GM23248 (cell line): ENCODE results near the gene ANO2. TPM values are rescaled to one million over a fixed set of nuclear protein-coding genes. Genes with fewer than 3 reads are reported as not detected.

Source experiments
- DNase-seq: peaks from one replicate; pipeline ENCODE4 v3.0.0-alpha.2; 2015
- H2AFZ ChIP-seq: fragments of 200-600 bp; sonication (generic); 2 replicates; pipeline ENCODE4 v1.6.1; 2016; ENCODE audit warnings: antibody characterized with exemption
- H3F3A ChIP-seq: fragments of 200-600 bp; sonication (generic); 2 replicates; pipeline ENCODE4 v1.6.1; 2016; ENCODE audit warnings: mild to moderate bottlenecking, antibody characterized with exemption, mixed run types; ENCODE audit not compliant: insufficient read depth
- H3K27ac ChIP-seq: fragments of 200-600 bp; sonication (generic); 2 replicates; pipeline ENCODE4 v1.5.1; 2016; ENCODE audit warnings: mild to moderate bottlenecking
- H3K27me3 ChIP-seq: fragments of 200-600 bp; sonication (generic); replicated peaks from 2 replicates; pipeline ENCODE4 v1.6.1; 2016; ENCODE audit warnings: mild to moderate bottlenecking; ENCODE audit not compliant: insufficient read depth
- H3K36me3 ChIP-seq: fragments of 200-600 bp; sonication (generic); 2 replicates; pipeline ENCODE4 v1.6.1; 2016; ENCODE audit warnings: low read depth, mild to moderate bottlenecking
- H3K4me1 ChIP-seq: fragments of 200-600 bp; sonication (generic); 2 replicates; pipeline ENCODE4 v1.6.1; 2016; ENCODE audit warnings: mild to moderate bottlenecking; ENCODE audit not compliant: insufficient read depth
- H3K4me2 ChIP-seq: fragments of 200-600 bp; sonication (generic); one replicate; pipeline ENCODE4 v1.6.1; 2016; ENCODE audit warnings: mild to moderate bottlenecking; ENCODE audit not compliant: unreplicated experiment
- H3K4me3 ChIP-seq: fragments of 200-600 bp; sonication (generic); 2 replicates; pipeline ENCODE4 v1.5.1; 2016; ENCODE audit warnings: mild to moderate bottlenecking
- H3K79me2 ChIP-seq: fragments of 200-600 bp; sonication (generic); 2 replicates; pipeline ENCODE4 v1.6.1; 2016; ENCODE audit warnings: mild to moderate bottlenecking; ENCODE audit not compliant: insufficient read depth
- H3K9ac ChIP-seq: fragments of 200-600 bp; sonication (generic); 2 replicates; pipeline ENCODE4 v1.6.1; 2016; ENCODE audit warnings: mild to moderate bottlenecking
- H3K9me2 ChIP-seq: fragments of 200-600 bp; sonication (generic); 2 replicates; pipeline ENCODE4 v1.6.1; 2016; ENCODE audit warnings: mixed run types, mild to moderate bottlenecking, moderate library complexity; ENCODE audit not compliant: insufficient read depth
- H3K9me3 ChIP-seq: fragments of 200-600 bp; sonication (generic); one replicate; pipeline ENCODE4 v1.6.1; 2017; ENCODE audit warnings: low read depth
- H4K20me1 ChIP-seq: fragments of 200-600 bp; sonication (generic); 2 replicates; pipeline ENCODE4 v1.6.0; 2016; ENCODE audit not compliant: insufficient read depth
- EZH2 ChIP-seq: fragments of 200-600 bp; sonication (generic); IDR thresholded peaks from 2 replicates; pipeline ENCODE4 v1.6.1; 2018; ENCODE audit warnings: antibody characterized with exemption, mild to moderate bottlenecking; ENCODE audit not compliant: insufficient read depth, poor library complexity, severe bottlenecking
- EZH2phosphoT487 ChIP-seq: fragments of 200-600 bp; sonication (generic); IDR thresholded peaks from 2 replicates; pipeline ENCODE4 v1.6.1; 2018; ENCODE audit warnings: antibody characterized with exemption, moderate library complexity, mild to moderate bottlenecking, low read depth; ENCODE audit not compliant: insufficient read depth
- WGBS, 2 experiments: methylation state at CpG; one replicate each; pipeline ENCODE4 v1.1.6; 2015 to 2017; ENCODE audit warnings: low lambda C conversion rate in 2 of 2, low coverage in 1 of 2; ENCODE audit errors: missing lambda C conversion rate in 2 of 2; 5-methylcytosine and 5-hydroxymethylcytosine counted together
- in situ Hi-C: fragments of 300-500 bp; cut with MboI; formaldehyde crosslinking; loops from 2 replicates; pipeline ENCODE4 v1.15.0; 2020
- polyA plus RNA-seq: library from polyadenylated mRNA; unstranded; fragments of >200 nt; fragmentation: Nextera tagmentation; extraction: Ambion mirVana; gene quantifications from 2 replicates; pipeline ENCODE4 v1.2.1, GENCODE V29; 2016
- total RNA-seq: library from RNA; depleted of rRNA; stranded (reverse); fragments of >200 nt; shearing (Covaris generic); gene quantifications from 2 replicates; pipeline ENCODE4 v1.2.3, GENCODE V29; 2014

Gene ANO2
- total and polyA plus RNA-seq, 2 experiments from 2014 or later = not detected

DNA sequence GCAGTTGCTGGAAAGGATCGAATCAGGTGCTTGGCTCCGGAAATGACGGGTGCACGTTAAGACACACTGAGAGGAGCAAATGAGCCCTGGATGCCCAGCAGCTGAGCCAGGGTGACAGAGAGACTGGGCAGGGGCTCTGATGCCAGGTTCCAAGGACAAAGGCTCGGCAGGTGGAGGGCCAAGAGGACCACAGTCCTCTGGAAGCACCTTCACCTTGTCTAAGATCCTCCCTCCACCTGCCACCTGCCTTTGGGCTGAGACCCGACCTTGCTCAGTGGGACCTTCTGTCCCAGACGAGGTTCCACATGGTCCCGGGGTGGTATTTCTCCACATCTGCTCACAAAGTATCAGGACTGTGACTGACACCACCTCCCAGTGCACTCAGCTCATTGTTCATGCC lies 1.0 kb downstream of the ANO2 start:
- Histone ChIP-seq H3K27me3 (peaks cover 32% of the 10 kb centered on the region), H3K4me2 (no peak overlapping the region)

DNA sequence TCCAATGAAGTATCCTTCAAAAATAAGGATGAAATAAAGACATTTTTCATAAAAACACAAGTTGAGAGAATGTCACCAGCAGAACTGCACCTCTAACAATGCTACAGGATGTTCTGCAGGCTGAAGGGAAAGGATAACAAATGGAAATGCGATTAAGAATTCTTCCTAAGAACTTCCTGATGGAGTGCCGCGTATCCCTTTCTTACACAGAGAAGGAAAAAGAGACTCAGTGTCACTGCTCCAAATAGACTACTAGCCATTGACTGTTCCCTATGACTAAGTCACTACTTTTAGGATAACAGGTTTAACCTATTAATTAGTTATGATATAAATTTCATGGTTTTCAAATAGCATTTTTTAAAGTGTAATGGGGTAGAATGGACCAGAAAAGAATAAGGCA lies 3.2 kb downstream of the ANO2 start:
- TF ChIP-seq EZH2phosphoT487 = no peak
- Histone ChIP-seq H2AFZ (no peak overlapping the region), H3F3A (no peaks in the 10 kb centered on the region), H3K9me3 (no peaks in the 10 kb centered on the region), H3K4me1 (no peaks in the 10 kb centered on the region), H3K27ac (no peak overlapping the region), H3K27me3 (peaks cover 24% of the 10 kb centered on the region), H3K4me2 (no peak overlapping the region), H3K9ac (no peak overlapping the region), H4K20me1 (no peaks in the 10 kb centered on the region), H3K9me2 (no peaks in the 10 kb centered on the region), H3K36me3 (no peaks in the 10 kb centered on the region), H3K4me3 (no peak overlapping the region), H3K79me2 (no peaks in the 10 kb centered on the region)
- 85 to 89% methylated on average over 3 of the region's 3 CpGs for WGBS, 2 experiments
- in situ Hi-C loops = no loop called here
- DNase-seq = no peak

More for the DNA sequence above, 1.0 kb downstream of the ANO2 start:
- 47 to 49% methylated on average over 8 of the region's 8 CpGs for WGBS, 2 experiments
- no peaks in the 10 kb centered on the region for H4K20me1 ChIP-seq
- H3K27ac ChIP-seq = no peak overlapping the region
- H3K79me2 ChIP-seq = no peaks in the 10 kb centered on the region
- H2AFZ ChIP-seq = no peak overlapping the region
- TF ChIP-seq EZH2 = no peak
- TF ChIP-seq EZH2phosphoT487 = no peak
- H3K9me2 ChIP-seq = no peaks in the 10 kb centered on the region
- no peaks in the 10 kb centered on the region for H3K4me1 ChIP-seq
- H3K4me3 ChIP-seq = no peak overlapping the region
- in situ Hi-C loops = no loop called here
- H3K9me3 ChIP-seq = no peaks in the 10 kb centered on the region
- no peak overlapping the region for H3K9ac ChIP-seq
- DNase-seq = no peak
- no peaks in the 10 kb centered on the region for H3F3A ChIP-seq
- H3K36me3 ChIP-seq = no peaks in the 10 kb centered on the region

DNA sequence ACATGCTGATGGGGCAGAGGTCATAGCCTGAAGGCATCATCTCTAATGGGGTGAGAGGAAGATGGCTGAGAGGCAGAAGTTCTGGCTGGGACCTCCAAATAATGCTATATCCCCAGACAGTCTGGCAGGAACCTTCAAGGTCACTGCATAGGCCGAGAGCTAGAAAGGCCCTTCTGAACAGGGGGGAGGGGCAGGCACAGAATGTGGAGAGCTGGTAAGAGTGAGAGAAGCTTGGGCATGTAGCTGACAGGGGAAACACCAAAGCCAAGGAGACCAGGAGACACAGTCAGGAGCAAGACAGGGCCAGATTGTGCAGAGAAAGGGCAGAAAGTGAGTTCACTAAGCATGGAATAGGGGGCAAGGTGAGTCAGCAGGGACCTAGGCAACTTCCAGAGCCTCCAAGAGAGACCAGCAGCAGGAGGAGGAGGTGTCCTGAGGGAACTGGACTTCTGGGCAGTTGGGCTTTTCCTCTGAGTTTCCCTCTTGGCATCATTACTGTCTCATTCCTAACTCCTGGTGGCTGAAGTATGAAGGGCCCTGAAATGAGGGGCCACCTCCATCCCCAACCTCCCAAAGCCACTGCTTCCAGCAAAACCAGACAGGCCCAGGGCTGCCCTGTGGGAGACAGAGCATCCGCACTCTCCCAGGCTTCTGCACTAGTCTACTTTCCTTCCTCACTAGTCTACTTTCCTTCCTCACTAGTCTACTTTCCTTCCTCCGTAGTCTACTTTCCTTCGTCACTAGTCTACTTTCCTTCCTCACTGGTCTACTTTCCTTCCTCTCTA lies 17.1 kb downstream of the ANO2 start:
- no peaks in the 10 kb centered on the region for H3K9me3 ChIP-seq
- no peak for DNase-seq
- no peaks in the 10 kb centered on the region for H3K27me3 ChIP-seq
- H3K9me2 ChIP-seq = no peaks in the 10 kb centered on the region
- H2AFZ ChIP-seq = no peak overlapping the region
- no peaks in the 10 kb centered on the region for H4K20me1 ChIP-seq
- no peaks in the 10 kb centered on the region for H3K79me2 ChIP-seq
- in situ Hi-C loops = no loop called here
- H3F3A ChIP-seq = no peaks in the 10 kb centered on the region
- H3K9ac ChIP-seq = no peak overlapping the region
- no peaks in the 10 kb centered on the region for H3K36me3 ChIP-seq
- no peak overlapping the region for H3K4me2 ChIP-seq
- no peak overlapping the region for H3K4me3 ChIP-seq
- H3K4me1 ChIP-seq = no peaks in the 10 kb centered on the region
- 72 to 73% methylated on average over 3 to 4 of the region's 4 CpGs for WGBS, 2 experiments
- no peak for TF ChIP-seq EZH2
- no peak for TF ChIP-seq EZH2phosphoT487
- no peak overlapping the region for H3K27ac ChIP-seq

DNA sequence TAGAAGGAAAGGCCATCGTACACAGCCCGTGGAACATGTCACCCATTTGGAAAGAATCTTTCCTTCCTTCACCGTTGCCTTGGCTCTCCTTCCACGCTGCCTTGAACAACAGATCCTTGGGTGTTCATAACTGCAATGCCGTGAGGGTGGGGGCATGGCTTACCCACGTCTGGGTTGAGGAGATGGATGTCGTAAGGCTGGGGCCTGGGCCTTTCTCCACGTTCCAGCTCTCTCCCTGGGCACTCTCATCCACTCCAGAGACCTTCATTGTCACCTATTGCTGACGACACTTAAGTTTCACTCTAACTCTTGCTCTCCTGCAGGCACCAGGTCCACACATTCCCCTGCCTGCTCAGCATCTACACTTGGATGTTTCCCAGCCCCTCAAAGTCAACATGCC lies 19.4 kb downstream of the ANO2 start:
- no peaks in the 10 kb centered on the region for H3K9me2 ChIP-seq
- no peak for TF ChIP-seq EZH2
- no peak for TF ChIP-seq EZH2phosphoT487
- 42 to 46% methylated on average over 9 of the region's 9 CpGs for WGBS, 2 experiments
- H3K27ac ChIP-seq = no peak overlapping the region
- no peak overlapping the region for H3K4me2 ChIP-seq
- H3K4me1 ChIP-seq = no peaks in the 10 kb centered on the region
- no peaks in the 10 kb centered on the region for H3K79me2 ChIP-seq
- DNase-seq = no peak
- H2AFZ ChIP-seq = no peak overlapping the region
- no peaks in the 10 kb centered on the region for H4K20me1 ChIP-seq
- H3K9me3 ChIP-seq = no peaks in the 10 kb centered on the region
- no peak overlapping the region for H3K9ac ChIP-seq
- no peaks in the 10 kb centered on the region for H3F3A ChIP-seq
- H3K36me3 ChIP-seq = no peaks in the 10 kb centered on the region
- no peak overlapping the region for H3K4me3 ChIP-seq
- in situ Hi-C loops = no loop called here
- no peaks in the 10 kb centered on the region for H3K27me3 ChIP-seq

DNA sequence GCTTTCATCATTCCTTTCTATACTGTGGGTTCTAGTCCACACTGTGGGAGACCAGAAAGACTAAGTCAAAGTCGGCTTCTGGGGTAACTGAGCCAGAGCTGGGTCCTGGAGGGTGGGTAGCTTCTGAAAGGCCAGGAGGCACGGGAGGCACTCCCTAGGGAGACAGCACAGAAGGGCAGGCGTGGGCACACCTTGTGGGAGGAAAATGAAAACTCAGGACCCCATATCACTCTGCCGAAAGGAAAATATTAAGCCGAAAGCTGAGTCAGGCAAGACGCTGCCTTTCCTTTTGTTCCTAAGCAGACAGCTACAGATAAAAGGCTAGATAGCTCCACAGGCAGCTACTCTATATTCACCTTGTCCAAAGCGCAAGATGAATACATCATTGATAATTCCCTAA lies 20.7 kb downstream of the ANO2 start:
- Histone ChIP-seq H4K20me1 (no peaks in the 10 kb centered on the region), H3F3A (no peaks in the 10 kb centered on the region), H3K4me1 (no peaks in the 10 kb centered on the region), H3K27me3 (no peaks in the 10 kb centered on the region), H3K9me2 (no peaks in the 10 kb centered on the region), H2AFZ (no peak overlapping the region), H3K9me3 (no peaks in the 10 kb centered on the region), H3K79me2 (no peaks in the 10 kb centered on the region), H3K36me3 (no peaks in the 10 kb centered on the region), H3K9ac (no peak overlapping the region), H3K4me3 (no peak overlapping the region), H3K4me2 (no peak overlapping the region), H3K27ac (no peak overlapping the region)
- 46 to 50% methylated on average over 7 of the region's 7 CpGs for WGBS, 2 experiments
- TF ChIP-seq EZH2 = no peak
- no peak for TF ChIP-seq EZH2phosphoT487
- in situ Hi-C loops = no loop called here
- no peak for DNase-seq
